WERI-Rb-1 (cell line): ENCODE measurements around the gene OR1M1.

ENCODE experiments used
- DNase-seq: peaks from one replicate; pipeline ENCODE4 v3.0.0-alpha.2; 2020
- H3K27ac ChIP-seq: fragments of 250-450 bp; sonication (Bioruptor Pico); 2 replicates; pipeline ENCODE4 v1.5.1; 2020; ENCODE audit warnings: mild to moderate bottlenecking, moderate library complexity
- H3K27me3 ChIP-seq: fragments of 250-450 bp; sonication (Bioruptor Pico); 2 replicates; pipeline ENCODE4 v1.5.1; 2021; ENCODE audit warnings: mild to moderate bottlenecking, low read depth, moderate library complexity; ENCODE audit not compliant: insufficient read depth, severe bottlenecking
- H3K36me3 ChIP-seq: fragments of 250-450 bp; sonication (Bioruptor Pico); 2 replicates; pipeline ENCODE4 v1.5.1; 2020; ENCODE audit warnings: mild to moderate bottlenecking, moderate library complexity
- H3K4me3 ChIP-seq: 2 replicates; pipeline ENCODE4 v1.5.1; 2011; ENCODE audit warnings: low read depth, mild to moderate bottlenecking, control low read depth, low read length
- H3K9me3 ChIP-seq: fragments of 250-450 bp; sonication (Bioruptor Pico); 2 replicates; pipeline ENCODE4 v1.5.1; 2021; ENCODE audit warnings: mild to moderate bottlenecking, moderate library complexity; ENCODE audit not compliant: severe bottlenecking
- CTCF ChIP-seq: IDR thresholded peaks from 2 replicates; pipeline ENCODE4 v1.5.1; 2011; ENCODE audit warnings: low read depth, mild to moderate bottlenecking, control low read depth, inconsistent platforms, low read length

Gene OR1M1

GRCh38 chr19:9057505-9058258 is 29.2 kb upstream of the OR1M1 start:
- peaks cover 67% of the 10 kb centered on the region for H3K27me3 ChIP-seq
- no peak overlapping the region for H3K4me3 ChIP-seq
- H3K9me3 ChIP-seq: peaks cover 6% of the 10 kb centered on the region
- DNase-seq: no peak
- H3K36me3 ChIP-seq: no peaks in the 10 kb centered on the region
- H3K27ac ChIP-seq: no peak overlapping the region
- no peak for TF ChIP-seq CTCF

- Histone ChIP-seq H3K36me3 (no peaks in the 10 kb centered on the region), H3K27me3 (peaks cover 60% of the 10 kb centered on the region), H3K4me3 (no peak overlapping the region), H3K9me3 (no peaks in the 10 kb centered on the region), H3K27ac (no peak overlapping the region)
- DNase-seq: no peak
- no peak for TF ChIP-seq CTCF
Observed at GRCh38 chr19:9058905-9059667, 27.8 kb upstream of the OR1M1 start.

- Histone ChIP-seq H3K36me3 (no peaks in the 10 kb centered on the region), H3K27ac (no peak overlapping the region), H3K4me3 (no peak overlapping the region), H3K9me3 (no peaks in the 10 kb centered on the region), H3K27me3 (peaks cover 68% of the 10 kb centered on the region)
- no peak for DNase-seq
- no peak for TF ChIP-seq CTCF
Observed at GRCh38 chr19:9060564-9061340, 26.1 kb upstream of the OR1M1 start.

- Histone ChIP-seq H3K4me3 (no peak overlapping the region), H3K27ac (no peak overlapping the region), H3K9me3 (no peaks in the 10 kb centered on the region), H3K36me3 (no peaks in the 10 kb centered on the region), H3K27me3 (peaks cover 65% of the 10 kb centered on the region)
- DNase-seq: no peak
- TF ChIP-seq CTCF: no peak
Observed at GRCh38 chr19:9061879-9062278, 25.0 kb upstream of the OR1M1 start.

- Histone ChIP-seq H3K27ac (no peak overlapping the region), H3K4me3 (no peak overlapping the region), H3K27me3 (peaks cover 50% of the 10 kb centered on the region), H3K36me3 (no peaks in the 10 kb centered on the region), H3K9me3 (no peaks in the 10 kb centered on the region)
- no peak for TF ChIP-seq CTCF
- no peak for DNase-seq
Observed at GRCh38 chr19:9065457-9066014, 21.3 kb upstream of the OR1M1 start.
